H9 (cell line): ENCODE measurements around the gene WBP2. TPM values are rescaled to one million over a fixed set of nuclear protein-coding genes. Genes with fewer than 3 reads are reported as not detected.

Source experiments
- DNase-seq: peaks from one replicate; pipeline ENCODE4 v3.0.0-alpha.2; 2017
- H2AFZ ChIP-seq: one replicate; pipeline ENCODE4 v1.6.1; 2013; ENCODE audit warnings: mild to moderate bottlenecking, low read length, control low read depth, moderate library complexity
- H2AK5ac ChIP-seq: 2 replicates; pipeline ENCODE4 v1.6.1; 2013; ENCODE audit warnings: low read length, control low read depth, mixed read lengths; ENCODE audit not compliant: insufficient read length
- H2BK120ac ChIP-seq: one replicate; pipeline ENCODE4 v1.6.1; 2013; ENCODE audit warnings: low read depth, mild to moderate bottlenecking, low read length, control low read depth, inconsistent platforms; ENCODE audit not compliant: poor library complexity, severe bottlenecking
- H2BK12ac ChIP-seq: 2 replicates; pipeline ENCODE4 v1.6.1; 2013; ENCODE audit warnings: low read length, control low read depth, mixed read lengths, low read depth; ENCODE audit not compliant: insufficient read length
- H2BK15ac ChIP-seq: 2 replicates; pipeline ENCODE4 v1.6.1; 2013; ENCODE audit warnings: low read depth, low read length, control low read depth
- H2BK20ac ChIP-seq: one replicate; pipeline ENCODE4 v1.6.1; 2013; ENCODE audit warnings: low read depth, mild to moderate bottlenecking, low read length, control low read depth, inconsistent platforms; ENCODE audit not compliant: poor library complexity, severe bottlenecking
- H2BK5ac ChIP-seq: 2 replicates; pipeline ENCODE4 v1.6.1; 2013; ENCODE audit warnings: low read length, control low read depth, mixed read lengths; ENCODE audit not compliant: insufficient read length
- H3K14ac ChIP-seq: 2 replicates; pipeline ENCODE4 v1.6.1; 2013; ENCODE audit warnings: low read length, control low read depth; ENCODE audit not compliant: insufficient read depth
- H3K18ac ChIP-seq: 2 replicates; pipeline ENCODE4 v1.6.1; 2013; ENCODE audit warnings: low read depth, mild to moderate bottlenecking, mixed read lengths, low read length, control low read depth; ENCODE audit not compliant: insufficient read length
- H3K23ac ChIP-seq: 2 replicates; pipeline ENCODE4 v1.6.1; 2013; ENCODE audit warnings: low read length, control low read depth, mixed read lengths, low read depth; ENCODE audit not compliant: insufficient read length
- H3K23me2 ChIP-seq: 2 replicates; pipeline ENCODE4 v1.6.1; 2013; ENCODE audit warnings: low read depth, mild to moderate bottlenecking, mixed read lengths, low read length, control low read depth; ENCODE audit not compliant: insufficient read length, poor library complexity, severe bottlenecking
- H3K27ac ChIP-seq: 2 replicates; pipeline ENCODE4 v1.5.1; 2013; ENCODE audit warnings: low read length, control low read depth, mixed read lengths, low read depth; ENCODE audit not compliant: insufficient read length
- H3K27me3 ChIP-seq: 2 replicates; pipeline ENCODE4 v1.6.1; 2013; ENCODE audit warnings: low read length, control low read depth, inconsistent platforms; ENCODE audit not compliant: insufficient read depth
- H3K4ac ChIP-seq: 2 replicates; pipeline ENCODE4 v1.6.1; 2013; ENCODE audit warnings: low read depth, mild to moderate bottlenecking, control low read depth, inconsistent platforms, low read length, moderate library complexity
- H3K4me1 ChIP-seq: 2 replicates; pipeline ENCODE4 v1.6.1; 2013; ENCODE audit warnings: low read length, control low read depth, inconsistent platforms; ENCODE audit not compliant: insufficient read depth
- H3K4me2 ChIP-seq: 2 replicates; pipeline ENCODE4 v1.6.1; 2013; ENCODE audit warnings: low read length, control low read depth, mixed read lengths; ENCODE audit not compliant: insufficient read length, insufficient read depth
- H3K56ac ChIP-seq: 2 replicates; pipeline ENCODE4 v1.6.1; 2013; ENCODE audit warnings: low read depth, mild to moderate bottlenecking, mixed read lengths, low read length, control low read depth; ENCODE audit not compliant: insufficient read length
- H3K79me1 ChIP-seq: 2 replicates; pipeline ENCODE4 v1.6.1; 2013; ENCODE audit warnings: low read depth, mild to moderate bottlenecking, moderate library complexity, low read length, control low read depth, inconsistent platforms; ENCODE audit not compliant: insufficient read depth, poor library complexity, severe bottlenecking
- H3K79me2 ChIP-seq: 2 replicates; pipeline ENCODE4 v1.6.1; 2013; ENCODE audit warnings: low read length, control low read depth, inconsistent platforms; ENCODE audit not compliant: insufficient read depth
- H3K9ac ChIP-seq: 2 replicates; pipeline ENCODE4 v1.6.1; 2013; ENCODE audit warnings: low read length, control low read depth, mixed read lengths; ENCODE audit not compliant: insufficient read length; ENCODE audit errors: extremely low read depth
- H3K9me3 ChIP-seq: one replicate; pipeline ENCODE4 v1.6.1; 2013; ENCODE audit warnings: low read depth, low read length, inconsistent platforms; ENCODE audit not compliant: control insufficient read depth
- H3T11ph ChIP-seq: one replicate; pipeline ENCODE4 v1.6.1; 2013; ENCODE audit warnings: mild to moderate bottlenecking, low read length, control low read depth, inconsistent platforms
- H4K20me1 ChIP-seq: one replicate; pipeline ENCODE4 v1.6.1; 2013; ENCODE audit not compliant: control insufficient read depth, insufficient read length, insufficient read depth
- H4K5ac ChIP-seq: 2 replicates; pipeline ENCODE4 v1.6.1; 2013; ENCODE audit warnings: low read depth, mild to moderate bottlenecking, mixed read lengths, low read length, control low read depth; ENCODE audit not compliant: insufficient read length
- H4K8ac ChIP-seq: replicated peaks from 2 replicates; pipeline ENCODE4 v1.6.1; 2013; ENCODE audit warnings: low read length, control low read depth, mixed read lengths, low read depth; ENCODE audit not compliant: insufficient read length
- H4K91ac ChIP-seq: 2 replicates; pipeline ENCODE4 v1.6.1; 2013; ENCODE audit warnings: low read depth, mild to moderate bottlenecking, moderate library complexity, mixed read lengths, low read length, control low read depth; ENCODE audit not compliant: insufficient read length
- H3K27ac Mint-ChIP-seq, 3 experiments: 2 replicates in 2 of 3; 3 replicates in 1 of 3; pipeline ENCODE4 v1.8.0; 2020 to 2021; ENCODE audit warnings: mixed read lengths in 3 of 3, mild to moderate bottlenecking in 1 of 3, moderate library complexity in 1 of 3
- H3K27me3 Mint-ChIP-seq: 2 replicates; pipeline ENCODE4 v1.8.0; 2021; ENCODE audit warnings: low read depth, mild to moderate bottlenecking, moderate library complexity, mixed read lengths
- H3K36me3 Mint-ChIP-seq, 3 experiments: 2 replicates in 2 of 3; 3 replicates in 1 of 3; pipeline ENCODE4 v1.8.0; 2020 to 2021; ENCODE audit warnings: low read depth in 3 of 3, mixed read lengths in 3 of 3; ENCODE audit not compliant: insufficient read depth in 1 of 3
- H3K4me1 Mint-ChIP-seq, 2 experiments: 2 replicates each; pipeline ENCODE4 v1.8.0; 2020; ENCODE audit warnings: mixed read lengths in 2 of 2
- H3K4me3 Mint-ChIP-seq, 2 experiments: 2 replicates in 1 of 2; 3 replicates in 1 of 2; pipeline ENCODE4 v1.8.0; 2020 to 2021; ENCODE audit warnings: mild to moderate bottlenecking in 2 of 2, mixed read lengths in 2 of 2, moderate library complexity in 1 of 2
- H3K9me3 Mint-ChIP-seq, 2 experiments: 2 replicates in 1 of 2; 3 replicates in 1 of 2; pipeline ENCODE4 v1.8.0; 2020; ENCODE audit warnings: mild to moderate bottlenecking in 2 of 2, mixed read lengths in 2 of 2, moderate library complexity in 1 of 2
- CTCF ChIP-seq: fragments of 200-600 bp; sonication (generic); conservative IDR thresholded peaks from 3 replicates; pipeline ENCODE4 v1.8.0; 2021; ENCODE audit warnings: antibody characterized with exemption, mild to moderate bottlenecking
- WGBS: extraction: QIAGEN DNeasy Blood & Tissue Kit; methylation state at CpG from one replicate; pipeline ENCODE4 v1.1.7; 2013; ENCODE audit warnings: missing lambda C conversion rate, low lambda C conversion rate, mixed read lengths; ENCODE audit not compliant: insufficient read length; ENCODE audit errors: extremely low coverage; 5-methylcytosine and 5-hydroxymethylcytosine counted together
- total RNA-seq: library from RNA; stranded (reverse); gene quantifications from 2 replicates; pipeline ENCODE4 v1.2.1, GENCODE V29; 2021

The WBP2 gene
- total RNA-seq, 1 experiment from 2014 or later = 63.2 TPM

GRCh38 chr17:75874323-75875181, 19.4 kb upstream of the WBP2 start:
- H2AFZ ChIP-seq = no peak overlapping the region
- H2AK5ac ChIP-seq = no peak overlapping the region
- H3K56ac ChIP-seq = no peak overlapping the region
- no peak overlapping the region for H3K27ac ChIP-seq
- no peaks in the 10 kb centered on the region for H4K20me1 ChIP-seq
- H4K5ac ChIP-seq = no peak overlapping the region
- H3K14ac ChIP-seq = no peak overlapping the region
- H2BK5ac ChIP-seq = no peak overlapping the region
- H3K27me3 Mint-ChIP-seq = peaks cover 26% of the 10 kb centered on the region
- no peak overlapping the region for H3K4ac ChIP-seq
- no peak overlapping the region for H3K9ac ChIP-seq
- H2BK120ac ChIP-seq = no peak overlapping the region
- peaks cover 3% of the 10 kb centered on the region; the same call in 1 of the 2 replicates for H3K27me3 ChIP-seq
- no peak overlapping the region for H2BK12ac ChIP-seq
- H3K4me3 Mint-ChIP-seq = no peak overlapping the region
- H3K27ac Mint-ChIP-seq = peak overlapping the region in 1 of 3 experiments; percentile 52; a peak in 1 of 7 replicates
- no peak overlapping the region for H3K18ac ChIP-seq
- no peak overlapping the region for H2BK20ac ChIP-seq
- no peak overlapping the region for H3K23ac ChIP-seq
- no peaks in the 10 kb centered on the region; a peak in 2 of 7 replicates for H3K36me3 Mint-ChIP-seq
- TF ChIP-seq CTCF = no peak
- peaks cover 10% of the 10 kb centered on the region for H3K23me2 ChIP-seq
- no peak overlapping the region for H3T11ph ChIP-seq
- no peak overlapping the region for H4K91ac ChIP-seq
- H2BK15ac ChIP-seq = no peak overlapping the region
- no peaks in the 10 kb centered on the region for H3K79me1 ChIP-seq
- H3K4me1 ChIP-seq = peaks cover 3% of the 10 kb centered on the region; the same call in 1 of the 2 replicates
- H3K9me3 ChIP-seq = no peaks in the 10 kb centered on the region
- no peak for DNase-seq
- H3K79me2 ChIP-seq = no peaks in the 10 kb centered on the region
- H3K4me2 ChIP-seq = no peak overlapping the region
- H3K9me3 Mint-ChIP-seq = no peaks in the 10 kb centered on the region; a peak in 1 of 5 replicates
- peaks cover 24 to 26% of the 10 kb centered on the region in 2 experiments for H3K4me1 Mint-ChIP-seq
- H4K8ac ChIP-seq = no peak overlapping the region
- no CpG with 5 or more reads among the region's 38 CpGs for WGBS
